Parathyroid adenoma (tissue), 2 donors: ENCODE measurements around the gene SLC4A7.

Source experiments
- H2AFZ ChIP-seq: fragments of 300-600 bp; sonication (generic); one replicate; pipeline ENCODE4 v1.7.0; 2017; ENCODE audit warnings: antibody characterized with exemption, mild to moderate bottlenecking
- H3K27ac ChIP-seq: fragments of 300-600 bp; sonication (generic); one replicate; pipeline ENCODE4 v1.7.0; 2017
- H3K27me3 ChIP-seq: fragments of 300-600 bp; sonication (generic); one replicate; pipeline ENCODE4 v1.7.0; 2017; ENCODE audit warnings: low read length; ENCODE audit not compliant: control insufficient read depth, insufficient read depth
- H3K36me3 ChIP-seq: fragments of 300-600 bp; sonication (generic); one replicate; pipeline ENCODE4 v1.7.0; 2017; ENCODE audit warnings: low read length; ENCODE audit not compliant: control insufficient read depth, insufficient read depth
- H3K4me1 ChIP-seq: fragments of 300-600 bp; sonication (generic); one replicate; pipeline ENCODE4 v1.7.0; 2017; ENCODE audit warnings: control low read depth
- H3K4me2 ChIP-seq: fragments of 300-600 bp; sonication (generic); one replicate; pipeline ENCODE4 v1.7.0; 2017; ENCODE audit warnings: low read length
- H3K4me3 ChIP-seq: fragments of 300-600 bp; sonication (generic); one replicate; pipeline ENCODE4 v1.7.0; 2017; ENCODE audit warnings: low read depth, low read length
- H3K79me2 ChIP-seq: fragments of 300-600 bp; sonication (generic); one replicate; pipeline ENCODE4 v1.7.0; 2017; ENCODE audit warnings: control low read depth
- H3K9ac ChIP-seq: fragments of 300-600 bp; sonication (generic); one replicate; pipeline ENCODE4 v1.7.0; 2017; ENCODE audit warnings: mild to moderate bottlenecking
- H3K9me3 ChIP-seq: fragments of 300-600 bp; sonication (generic); one replicate; pipeline ENCODE4 v1.7.0; 2017; ENCODE audit warnings: low read length; ENCODE audit not compliant: control insufficient read depth
- TF ChIP-seq, protein P1 (sequence below): fragments of 300-600 bp; sonication (generic); IDR thresholded peaks from one replicate; pipeline ENCODE4 v1.7.0; 2017; ENCODE audit warnings: antibody characterized with exemption, mild to moderate bottlenecking
- donor health status: primary hyperparathyroidism.

Gene SLC4A7

DNA sequence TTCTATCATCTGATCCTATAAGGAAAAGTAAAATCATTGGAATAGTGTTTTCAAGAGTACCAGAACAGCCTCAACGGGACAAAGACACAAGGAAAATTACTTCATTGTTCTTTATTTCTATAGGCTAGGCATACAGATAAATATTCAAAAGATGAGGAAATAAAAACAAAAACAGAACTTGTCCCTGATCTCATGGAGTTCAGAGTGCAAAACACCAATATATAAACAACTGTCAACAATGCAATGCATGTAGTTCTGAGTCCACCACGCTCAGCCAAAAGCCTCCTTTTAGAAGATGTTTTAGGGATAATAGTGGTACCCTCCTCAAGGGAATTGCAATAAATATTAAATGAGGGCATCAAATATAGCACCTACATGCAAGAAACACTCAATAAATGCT lies 4.6 kb upstream of the SLC4A7 start:
- Histone ChIP-seq H3K27ac (no peak overlapping the region), H3K9me3 (no peaks in the 10 kb centered on the region), H3K4me3 (no peak overlapping the region), H3K27me3 (no peaks in the 10 kb centered on the region), H3K36me3 (no peaks in the 10 kb centered on the region), H2AFZ (no peak overlapping the region), H3K4me1 (no peaks in the 10 kb centered on the region), H3K9ac (no peak overlapping the region), H3K4me2 (no peak overlapping the region), H3K79me2 (no peaks in the 10 kb centered on the region)
- TF ChIP-seq, protein P1, sequence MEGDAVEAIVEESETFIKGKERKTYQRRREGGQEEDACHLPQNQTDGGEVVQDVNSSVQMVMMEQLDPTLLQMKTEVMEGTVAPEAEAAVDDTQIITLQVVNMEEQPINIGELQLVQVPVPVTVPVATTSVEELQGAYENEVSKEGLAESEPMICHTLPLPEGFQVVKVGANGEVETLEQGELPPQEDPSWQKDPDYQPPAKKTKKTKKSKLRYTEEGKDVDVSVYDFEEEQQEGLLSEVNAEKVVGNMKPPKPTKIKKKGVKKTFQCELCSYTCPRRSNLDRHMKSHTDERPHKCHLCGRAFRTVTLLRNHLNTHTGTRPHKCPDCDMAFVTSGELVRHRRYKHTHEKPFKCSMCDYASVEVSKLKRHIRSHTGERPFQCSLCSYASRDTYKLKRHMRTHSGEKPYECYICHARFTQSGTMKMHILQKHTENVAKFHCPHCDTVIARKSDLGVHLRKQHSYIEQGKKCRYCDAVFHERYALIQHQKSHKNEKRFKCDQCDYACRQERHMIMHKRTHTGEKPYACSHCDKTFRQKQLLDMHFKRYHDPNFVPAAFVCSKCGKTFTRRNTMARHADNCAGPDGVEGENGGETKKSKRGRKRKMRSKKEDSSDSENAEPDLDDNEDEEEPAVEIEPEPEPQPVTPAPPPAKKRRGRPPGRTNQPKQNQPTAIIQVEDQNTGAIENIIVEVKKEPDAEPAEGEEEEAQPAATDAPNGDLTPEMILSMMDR: no peak

DNA sequence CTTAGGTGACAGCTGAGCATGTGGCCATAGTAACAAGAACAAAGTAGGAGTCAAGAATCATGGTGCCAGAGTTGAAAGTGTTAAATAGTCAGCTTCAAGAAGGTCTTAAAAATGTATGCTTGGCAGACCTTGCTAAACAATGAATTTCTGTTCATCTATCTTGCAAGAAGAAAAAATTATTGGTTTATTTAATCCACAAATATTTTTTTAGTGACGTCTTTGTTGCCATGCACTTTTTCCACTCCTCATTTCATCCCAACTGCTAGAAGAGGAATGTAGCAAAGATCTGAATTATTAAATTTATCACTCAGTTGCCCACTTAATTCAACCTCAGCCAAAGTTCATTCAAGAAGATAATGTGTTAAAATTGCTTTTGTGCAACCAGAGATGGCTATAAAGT lies 3.2 kb upstream of the SLC4A7 start:
- H3K4me2 ChIP-seq: no peak overlapping the region
- no peaks in the 10 kb centered on the region for H3K9me3 ChIP-seq
- TF ChIP-seq, protein P1: no peak
- H3K27me3 ChIP-seq: no peaks in the 10 kb centered on the region
- H3K36me3 ChIP-seq: no peaks in the 10 kb centered on the region
- no peak overlapping the region for H3K9ac ChIP-seq
- no peak overlapping the region for H2AFZ ChIP-seq
- H3K4me3 ChIP-seq: no peak overlapping the region
- no peak overlapping the region for H3K27ac ChIP-seq
- no peaks in the 10 kb centered on the region for H3K79me2 ChIP-seq
- no peaks in the 10 kb centered on the region for H3K4me1 ChIP-seq

DNA sequence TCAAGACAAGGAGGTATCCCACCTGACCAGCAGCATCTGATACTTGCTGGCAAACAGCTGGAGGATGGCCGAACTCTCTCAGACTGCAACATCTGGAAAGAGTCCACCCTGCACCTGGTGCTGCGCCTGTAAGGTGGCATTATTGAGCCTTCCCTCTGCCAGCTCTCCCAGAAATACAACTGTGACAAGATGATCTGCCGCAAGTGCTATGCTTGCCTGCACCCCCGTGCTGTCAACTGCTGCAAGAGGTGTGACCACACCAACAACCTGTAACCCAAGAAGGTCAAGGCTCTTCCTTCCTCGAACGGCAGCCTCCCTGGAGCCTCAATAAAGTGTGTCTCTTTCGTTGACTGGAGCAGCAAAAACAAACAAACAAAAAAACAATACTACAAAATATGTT lies 2.2 kb upstream of the SLC4A7 start:
- no peaks in the 10 kb centered on the region for H3K4me1 ChIP-seq
- H3K27ac ChIP-seq: no peak overlapping the region

DNA sequence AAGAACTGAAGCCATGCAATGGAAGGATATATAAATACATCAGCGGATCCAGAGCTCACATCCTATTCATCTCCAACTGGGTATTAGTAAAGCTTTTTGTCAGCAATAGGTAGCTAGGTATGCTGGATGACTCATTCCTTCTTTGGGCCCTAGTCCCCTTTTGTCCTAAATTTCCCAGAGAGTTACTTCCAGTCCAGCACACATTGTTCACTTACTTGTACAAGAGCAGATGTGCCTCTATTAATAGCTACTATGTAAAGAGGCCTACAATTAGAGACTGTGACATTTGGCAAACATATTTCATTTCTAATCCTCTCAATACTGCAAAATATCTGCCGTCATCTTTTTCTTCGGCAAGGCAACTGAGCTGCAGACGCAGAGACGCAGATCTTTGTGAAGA lies 1.7 kb upstream of the SLC4A7 start:
- no peaks in the 10 kb centered on the region for H3K36me3 ChIP-seq
- H3K4me3 ChIP-seq: no peak overlapping the region
- no peak overlapping the region for H2AFZ ChIP-seq
- no peaks in the 10 kb centered on the region for H3K9me3 ChIP-seq
- no peaks in the 10 kb centered on the region for H3K27me3 ChIP-seq
- H3K4me1 ChIP-seq: no peaks in the 10 kb centered on the region
- H3K79me2 ChIP-seq: peaks cover 4% of the 10 kb centered on the region
- H3K4me2 ChIP-seq: no peak overlapping the region
- no peak overlapping the region for H3K27ac ChIP-seq
- TF ChIP-seq, protein P1: no peak
- H3K9ac ChIP-seq: no peak overlapping the region

More for the DNA sequence above, 2.2 kb upstream of the SLC4A7 start:
- TF ChIP-seq, protein P1: no peak
- Histone ChIP-seq H3K9me3 (no peaks in the 10 kb centered on the region), H3K4me2 (no peak overlapping the region), H3K36me3 (no peaks in the 10 kb centered on the region), H2AFZ (no peak overlapping the region), H3K4me3 (no peak overlapping the region), H3K27me3 (no peaks in the 10 kb centered on the region), H3K79me2 (peaks cover 4% of the 10 kb centered on the region), H3K9ac (no peak overlapping the region)
